ENCODE results near the gene EDA.

EDA gene

GRCh38 chrX:70062961-70063550 lies 447.1 kb downstream of the EDA start:
- no peak for DNase-seq (ENCODE audit: low read depth, low spot score)

DNA sequence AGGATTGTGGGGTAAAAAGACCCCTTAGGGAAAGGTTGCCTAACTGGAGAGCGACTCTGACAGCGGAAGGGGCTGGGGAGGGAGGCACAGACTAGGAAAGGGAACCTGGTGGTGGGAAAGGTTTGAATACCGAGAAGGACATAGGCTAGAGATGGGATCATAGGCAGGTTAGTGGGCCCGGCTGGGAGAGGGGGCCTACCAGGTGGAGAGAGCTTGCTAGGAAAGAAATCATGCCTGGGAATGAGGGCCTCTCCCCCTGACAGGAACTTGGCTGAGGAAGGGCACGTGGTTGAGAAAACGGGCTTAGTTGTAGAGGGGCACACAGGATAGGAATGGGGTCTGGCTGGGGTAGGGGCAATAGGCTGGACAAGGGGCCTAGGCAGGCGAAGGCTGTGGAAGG lies 450.7 kb downstream of the EDA start:
- no peak for DNase-seq (ENCODE audit: low read depth, low spot score)

DNA sequence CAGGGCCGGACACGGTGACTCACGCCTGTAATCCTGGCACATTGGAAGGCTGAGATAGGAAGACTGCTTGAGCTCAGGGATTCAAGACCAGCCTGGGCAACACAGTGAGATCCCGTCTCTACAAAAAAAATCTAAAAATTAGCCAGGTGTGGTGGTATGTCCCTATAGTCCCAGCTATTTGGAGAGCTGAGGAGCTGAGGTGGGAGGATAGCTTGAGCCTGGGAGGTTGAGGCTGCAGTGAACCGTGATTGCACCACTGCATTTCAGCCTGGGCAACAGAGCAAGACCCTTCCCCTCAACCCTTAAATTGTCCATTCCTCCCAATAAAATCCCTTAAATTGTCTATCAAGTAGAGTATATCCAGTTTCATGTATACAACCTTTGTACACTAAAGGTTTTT lies 463.4 kb downstream of the EDA start:
- no peak for DNase-seq (ENCODE audit: low read depth, low spot score)

DNA sequence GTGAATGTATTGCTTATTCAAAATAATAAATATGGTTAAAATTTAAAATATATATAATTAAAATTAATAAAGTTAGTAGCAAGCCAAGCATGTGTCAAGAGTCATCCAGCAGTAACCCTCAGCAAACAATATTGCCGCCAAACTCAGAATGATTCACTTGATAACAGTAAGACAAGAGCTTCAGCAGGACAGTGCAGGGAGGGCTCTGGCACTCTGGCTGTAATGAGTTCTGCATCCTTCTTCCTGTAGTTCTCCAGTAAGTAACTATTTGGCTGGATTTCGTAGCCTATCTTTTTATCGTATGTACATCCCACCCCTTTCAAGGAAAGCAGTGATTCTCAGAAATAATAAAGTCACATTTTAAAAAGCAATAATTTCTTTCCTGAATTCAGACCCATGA lies 464.0 kb downstream of the EDA start:
- DNase-seq (ENCODE audit: low read depth, low spot score): no peak

- DNase-seq (ENCODE audit: low read depth, low spot score): no peak
Observed at GRCh38 chrX:70082723-70083122, 466.8 kb downstream of the EDA start.

GRCh38 chrX:70084592-70085240 lies 468.8 kb downstream of the EDA start:
- DNase-seq (ENCODE audit: low read depth, low spot score): no peak

DNA sequence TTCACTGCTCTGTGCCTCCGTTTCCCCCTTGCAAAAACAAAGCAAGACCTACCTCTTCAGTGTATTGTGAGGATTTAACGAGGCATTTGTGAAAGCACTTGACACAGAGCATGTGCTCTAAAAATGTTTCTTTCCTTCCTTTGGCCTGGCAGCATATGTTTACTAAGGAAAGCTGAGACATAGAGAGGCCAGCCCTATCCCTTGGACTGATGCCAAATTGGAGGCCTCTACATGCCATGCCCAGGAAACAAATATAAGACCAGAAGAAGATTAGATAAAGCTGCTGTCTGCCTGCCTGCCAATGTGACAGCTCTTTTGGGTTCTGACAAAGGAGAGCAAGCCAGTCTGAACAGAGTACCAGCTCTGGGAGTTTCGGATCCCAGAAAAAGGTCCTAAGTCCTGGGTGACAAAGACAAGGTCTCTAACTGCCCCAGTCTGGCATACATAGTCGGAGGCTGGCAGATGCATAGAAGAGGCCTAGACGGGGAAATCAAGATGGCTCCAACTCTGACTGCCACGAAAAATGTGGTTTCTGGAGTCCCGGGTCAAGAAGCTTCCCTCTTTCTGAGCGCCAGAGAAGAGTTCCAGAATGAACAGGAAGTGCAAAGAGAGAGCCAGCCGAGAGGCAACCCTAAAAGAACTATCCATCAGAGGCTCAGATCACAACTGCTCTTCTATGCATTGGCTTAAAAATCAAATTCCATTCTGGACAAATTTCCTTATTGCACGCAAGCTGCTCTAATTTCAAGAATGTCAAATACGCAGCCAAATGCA lies 472.1 kb downstream of the EDA start:
- DNase-seq (ENCODE audit: low read depth, low spot score): no peak

- DNase-seq (ENCODE audit: low read depth, low spot score): no peak
Observed at GRCh38 chrX:70088751-70089150, 472.8 kb downstream of the EDA start.
